ENCODE measurements around the gene ADCK2. TPM values are rescaled to one million over a fixed set of nuclear protein-coding genes. Genes with fewer than 3 reads are reported as not detected.
"Not testable (repeated sequence)": the region's sequence is repeated elsewhere in the genome, so short reads cannot be mapped to it uniquely, and the experiment has no call there.

ADCK2 gene
- 3.0 TPM for polyA plus RNA-seq (2013, experiment 1 of 2)
- polyA plus RNA-seq (2013, experiment 2 of 2), result 4.1 TPM

DNA sequence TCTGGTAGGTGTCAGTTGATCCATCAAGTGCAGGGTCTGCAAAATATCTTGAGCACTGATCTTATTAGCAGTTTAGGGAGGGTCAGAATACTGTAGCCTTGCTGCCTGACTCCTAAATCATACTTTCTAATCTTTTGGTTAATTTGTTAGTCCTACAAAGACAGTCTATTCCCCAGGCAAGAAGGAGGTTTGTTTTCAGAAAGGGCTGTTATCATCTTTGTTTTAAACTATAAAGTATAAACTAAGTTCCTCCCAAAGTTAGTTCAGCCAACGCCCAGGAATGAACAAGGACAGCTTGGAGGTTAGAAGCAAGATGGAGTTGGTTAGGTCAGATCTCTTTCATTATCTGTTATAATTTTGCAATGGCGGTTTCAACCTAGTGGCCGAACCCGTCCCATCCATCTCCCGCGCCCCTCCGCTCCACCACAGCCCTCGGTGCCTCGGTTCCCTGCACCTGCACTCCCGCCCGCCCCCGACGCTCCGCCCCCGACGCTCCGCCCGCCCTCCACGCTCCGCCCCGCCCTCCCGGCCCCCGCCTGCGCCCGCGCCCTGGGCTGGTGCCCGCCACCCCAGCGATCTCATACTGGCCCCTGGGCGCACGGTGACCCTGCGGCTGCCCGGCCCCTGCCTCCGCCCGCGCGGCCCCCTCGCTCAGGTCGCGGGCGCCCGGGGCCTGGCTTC, at the start of gene ADCK2:
ADCK2 (plus strand) TSS at position 564 of the 681 bp plus-strand sequence. CDS start 386 bp downstream, outside the sequence.
- H3K4me3 ChIP-seq (ENCODE audit: low read length), result peak within 1 kb of the TSS; percentile 69
- H3K27ac ChIP-seq (ENCODE audit: low read depth, low read length), result no peak within 1 kb of the TSS
- H3K4me1 ChIP-seq (ENCODE audit: insufficient read depth, low read length), result no peaks in the 10 kb centered on the region
- H3K27me3 ChIP-seq (ENCODE audit: insufficient read depth, low read length), result peaks cover 18% of the 10 kb centered on the region
- 1% methylated on average over 36 of the region's 41 CpGs for WGBS
- peak within 1 kb of the TSS; percentile 56 for H3K9ac ChIP-seq (ENCODE audit: low read depth, low read length)
- no peaks in the 10 kb centered on the region for H3K36me3 ChIP-seq (ENCODE audit: insufficient read depth, low read length)
- H3K9me3 ChIP-seq (ENCODE audit: insufficient read depth, low read depth, low read length), result no peaks in the 10 kb centered on the region

GRCh38 chr7:140623980-140624379, 48.8 kb upstream of the ADCK2 start:
- H3K27ac ChIP-seq (ENCODE audit: low read depth, low read length), result no peak overlapping the region
- H3K27me3 ChIP-seq (ENCODE audit: insufficient read depth, low read length), result no peaks in the 10 kb centered on the region
- H3K36me3 ChIP-seq (ENCODE audit: insufficient read depth, low read length), result no peaks in the 10 kb centered on the region
- no peak overlapping the region for H3K9ac ChIP-seq (ENCODE audit: low read depth, low read length)
- H3K4me1 ChIP-seq (ENCODE audit: insufficient read depth, low read length), result peaks cover 15% of the 10 kb centered on the region
- H3K9me3 ChIP-seq (ENCODE audit: insufficient read depth, low read depth, low read length), result no peaks in the 10 kb centered on the region
- WGBS, result 88% methylated on average over 6 of the region's 6 CpGs
- no peak overlapping the region for H3K4me3 ChIP-seq (ENCODE audit: low read length)

DNA sequence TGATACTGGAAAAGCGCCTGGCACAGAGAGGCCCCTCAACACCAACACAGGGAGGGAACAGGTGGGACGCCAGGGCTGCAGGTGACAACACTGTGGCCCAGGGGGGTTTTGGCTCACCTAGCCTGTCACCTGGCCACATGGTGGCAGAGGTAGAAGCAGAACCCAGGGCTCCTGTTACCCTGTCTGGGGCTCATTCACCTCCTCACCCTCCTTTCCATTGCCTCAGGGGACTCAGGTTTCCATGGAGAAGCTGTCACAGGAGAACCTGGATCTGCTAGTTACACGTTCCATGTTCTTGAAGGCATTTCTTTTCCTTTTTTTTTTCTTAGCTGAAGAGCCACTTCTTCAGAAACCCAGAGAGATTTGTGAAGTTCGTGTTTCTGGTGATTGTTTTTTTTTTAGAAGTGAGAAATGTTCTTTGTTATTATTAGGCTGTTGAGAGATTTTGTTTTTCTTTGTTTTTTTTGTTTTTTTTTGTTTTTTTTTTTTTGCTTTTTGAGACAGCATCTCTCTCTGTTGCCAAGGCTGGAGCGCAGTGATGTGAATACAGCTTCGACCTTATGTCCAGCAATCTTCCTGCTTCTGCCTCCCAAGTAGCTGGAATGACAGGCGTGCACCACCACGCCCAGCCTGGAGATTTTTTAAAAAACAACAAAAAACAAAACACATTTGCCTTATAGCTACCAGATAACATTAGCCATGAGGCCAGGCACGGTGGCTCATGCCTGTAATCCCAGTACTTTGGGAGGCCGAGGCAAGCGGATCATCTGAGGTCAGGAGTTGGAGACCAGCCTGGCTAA, 48.2 kb upstream of the ADCK2 start:
- H3K4me1 ChIP-seq (ENCODE audit: insufficient read depth, low read length), result peaks cover 15% of the 10 kb centered on the region

DNA sequence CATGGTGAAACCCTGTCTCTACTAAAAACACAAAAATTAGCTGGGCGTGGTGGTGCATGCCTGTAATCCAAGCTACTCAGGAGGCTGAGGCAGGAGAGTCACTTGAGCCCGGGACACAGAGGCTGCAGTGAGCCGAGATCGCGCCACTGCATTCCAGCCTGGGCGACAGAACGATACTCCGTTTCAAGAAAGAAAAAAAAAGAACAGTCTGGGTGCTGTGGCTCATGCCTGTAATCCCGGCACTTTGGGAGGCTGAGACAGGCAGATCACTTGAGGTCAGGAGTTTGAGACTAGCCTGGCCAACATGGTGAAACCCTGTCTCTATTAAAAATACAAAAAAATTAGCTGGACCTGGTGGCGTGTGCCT, 47.6 kb upstream of the ADCK2 start:
- peaks cover 15% of the 10 kb centered on the region for H3K4me1 ChIP-seq (ENCODE audit: insufficient read depth, low read length)
- not testable (repeated sequence) for H3K4me3 ChIP-seq (ENCODE audit: low read length); H3K9me3 ChIP-seq (ENCODE audit: insufficient read depth, low read depth, low read length); H3K27me3 ChIP-seq (ENCODE audit: insufficient read depth, low read length); H3K9ac ChIP-seq (ENCODE audit: low read depth, low read length); H3K36me3 ChIP-seq (ENCODE audit: insufficient read depth, low read length); H3K27ac ChIP-seq (ENCODE audit: low read depth, low read length)
- WGBS, result 92% methylated on average over 10 of the region's 10 CpGs

More for the DNA sequence above, 48.2 kb upstream of the ADCK2 start:
- Histone ChIP-seq H3K9me3 (ENCODE audit: insufficient read depth, low read depth, low read length) (no peaks in the 10 kb centered on the region), H3K4me3 (ENCODE audit: low read length) (no peak overlapping the region), H3K27ac (ENCODE audit: low read depth, low read length) (no peak overlapping the region), H3K9ac (ENCODE audit: low read depth, low read length) (no peak overlapping the region), H3K27me3 (ENCODE audit: insufficient read depth, low read length) (no peaks in the 10 kb centered on the region), H3K36me3 (ENCODE audit: insufficient read depth, low read length) (no peaks in the 10 kb centered on the region)
- WGBS, result 92% methylated on average over 11 of the region's 11 CpGs

DNA sequence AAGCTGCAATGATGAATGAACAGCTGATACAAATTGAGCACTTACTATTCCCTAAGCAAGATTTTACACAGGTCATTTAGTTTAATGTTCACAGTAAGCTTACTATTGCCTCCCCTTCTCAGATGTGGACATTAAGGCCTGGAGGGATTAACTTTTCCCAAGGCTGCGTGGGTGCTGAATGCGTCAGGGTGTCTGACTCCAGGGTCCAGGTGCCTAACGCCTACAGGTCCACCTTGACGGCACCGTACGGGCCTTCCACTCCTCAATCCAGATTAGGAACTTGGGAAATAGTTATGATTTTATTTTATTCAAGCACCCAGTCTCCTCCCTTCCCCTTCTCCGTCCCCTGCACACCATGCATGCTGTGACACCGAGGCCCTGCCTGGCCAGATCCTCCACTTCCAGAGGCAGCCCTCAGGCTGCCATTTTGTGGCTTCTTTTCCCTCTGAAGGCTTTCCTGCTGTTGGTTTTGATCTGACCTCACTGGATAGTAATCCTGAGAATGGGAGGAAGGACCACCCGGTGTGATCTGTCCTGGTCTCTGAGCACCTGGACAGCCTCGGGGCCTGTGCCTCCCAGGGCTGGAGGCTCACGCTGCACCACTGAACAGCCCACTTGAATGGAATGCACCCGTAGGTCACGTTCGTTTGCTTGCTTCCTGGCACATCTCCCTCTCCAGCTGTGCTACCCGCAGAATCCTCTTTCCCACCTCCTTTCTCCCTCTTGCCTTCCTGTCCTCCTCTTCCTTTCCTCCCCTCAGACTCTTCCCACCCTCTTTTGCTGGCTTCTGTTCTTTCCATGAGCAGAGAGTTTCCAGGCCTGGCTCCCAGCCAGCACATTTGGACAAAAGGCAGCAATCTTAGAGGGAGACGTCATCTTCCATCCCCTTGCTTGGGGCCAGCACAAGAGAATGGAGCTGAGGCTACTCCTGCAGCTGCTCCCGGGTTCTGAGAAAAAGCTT, 46.6 kb upstream of the ADCK2 start:
- Histone ChIP-seq H3K9me3 (ENCODE audit: insufficient read depth, low read depth, low read length) (no peaks in the 10 kb centered on the region), H3K27ac (ENCODE audit: low read depth, low read length) (peak overlapping the region; percentile 72), H3K27me3 (ENCODE audit: insufficient read depth, low read length) (no peaks in the 10 kb centered on the region), H3K9ac (ENCODE audit: low read depth, low read length) (peak overlapping the region; percentile 54), H3K4me3 (ENCODE audit: low read length) (no peak overlapping the region), H3K4me1 (ENCODE audit: insufficient read depth, low read length) (peaks cover 15% of the 10 kb centered on the region), H3K36me3 (ENCODE audit: insufficient read depth, low read length) (no peaks in the 10 kb centered on the region)
- WGBS, result 59% methylated on average over 17 of the region's 17 CpGs

DNA sequence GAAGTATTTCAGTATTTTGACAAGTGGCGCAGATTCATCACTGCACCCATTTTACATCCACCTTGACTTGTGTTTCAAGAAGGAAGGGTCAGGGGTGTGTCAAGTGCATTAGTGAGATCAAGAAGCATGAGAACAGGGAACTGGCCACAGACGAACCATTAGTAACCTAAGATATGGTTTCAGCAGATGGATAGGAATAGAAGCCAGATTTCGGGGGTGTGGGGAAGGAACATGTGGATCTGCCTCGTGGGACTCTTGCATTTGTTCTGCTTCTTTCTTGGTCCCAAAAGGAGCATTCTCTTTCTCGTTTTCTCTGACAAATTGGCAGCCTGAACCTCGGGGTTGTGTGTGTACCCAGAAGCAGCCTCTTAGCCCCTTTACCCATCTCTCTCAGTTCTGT, 41.7 kb upstream of the ADCK2 start:
- 93% methylated on average over 6 of the region's 6 CpGs for WGBS
- no peaks in the 10 kb centered on the region for H3K36me3 ChIP-seq (ENCODE audit: insufficient read depth, low read length)
- no peak overlapping the region for H3K27ac ChIP-seq (ENCODE audit: low read depth, low read length)
- no peak overlapping the region for H3K4me3 ChIP-seq (ENCODE audit: low read length)
- no peaks in the 10 kb centered on the region for H3K9me3 ChIP-seq (ENCODE audit: insufficient read depth, low read depth, low read length)
- peaks cover 19% of the 10 kb centered on the region for H3K4me1 ChIP-seq (ENCODE audit: insufficient read depth, low read length)
- no peak overlapping the region for H3K9ac ChIP-seq (ENCODE audit: low read depth, low read length)
- no peaks in the 10 kb centered on the region for H3K27me3 ChIP-seq (ENCODE audit: insufficient read depth, low read length)

GRCh38 chr7:140631602-140632001, 41.1 kb upstream of the ADCK2 start:
- 95% methylated on average over 7 of the region's 7 CpGs for WGBS

DNA sequence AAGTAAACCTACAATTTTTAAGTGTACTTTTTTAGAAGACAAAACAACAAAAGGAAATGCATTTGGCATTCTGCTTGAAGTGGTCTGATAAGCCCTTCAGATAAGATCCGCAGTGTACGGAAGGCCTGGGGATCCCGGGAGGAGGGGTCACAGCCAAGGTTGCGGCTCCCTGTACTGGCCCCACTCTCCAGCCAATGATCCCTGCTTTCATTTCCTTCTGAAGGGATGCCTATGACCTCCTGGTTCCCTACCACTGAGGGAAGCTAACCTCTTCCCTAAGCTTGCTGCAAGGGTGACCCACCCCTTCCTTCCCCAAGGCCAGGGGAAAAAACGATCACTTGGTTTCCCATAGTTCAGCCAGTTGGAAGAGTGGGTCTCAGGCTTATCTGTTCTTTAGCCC, 37.4 kb upstream of the ADCK2 start:
- H3K27me3 ChIP-seq (ENCODE audit: insufficient read depth, low read length), result peaks cover 10% of the 10 kb centered on the region
- H3K9ac ChIP-seq (ENCODE audit: low read depth, low read length), result no peak overlapping the region
- H3K9me3 ChIP-seq (ENCODE audit: insufficient read depth, low read depth, low read length), result no peaks in the 10 kb centered on the region
- H3K4me1 ChIP-seq (ENCODE audit: insufficient read depth, low read length), result peaks cover 23% of the 10 kb centered on the region
- H3K36me3 ChIP-seq (ENCODE audit: insufficient read depth, low read length), result no peaks in the 10 kb centered on the region
- WGBS, result 41% methylated on average over 5 of the region's 5 CpGs
- no peak overlapping the region for H3K4me3 ChIP-seq (ENCODE audit: low read length)
- peak overlapping the region; percentile 68; the same call in 1 of the 2 replicates for H3K27ac ChIP-seq (ENCODE audit: low read depth, low read length)

More at GRCh38 chr7:140631602-140632001, 41.1 kb upstream of the ADCK2 start:
- Histone ChIP-seq H3K9me3 (ENCODE audit: insufficient read depth, low read depth, low read length) (no peaks in the 10 kb centered on the region), H3K9ac (ENCODE audit: low read depth, low read length) (no peak overlapping the region), H3K27ac (ENCODE audit: low read depth, low read length) (no peak overlapping the region), H3K4me3 (ENCODE audit: low read length) (no peak overlapping the region), H3K4me1 (ENCODE audit: insufficient read depth, low read length) (peaks cover 18% of the 10 kb centered on the region), H3K27me3 (ENCODE audit: insufficient read depth, low read length) (no peaks in the 10 kb centered on the region), H3K36me3 (ENCODE audit: insufficient read depth, low read length) (no peaks in the 10 kb centered on the region)

- peaks cover 23% of the 10 kb centered on the region for H3K4me1 ChIP-seq (ENCODE audit: insufficient read depth, low read length)
- H3K9me3 ChIP-seq (ENCODE audit: insufficient read depth, low read depth, low read length), result no peaks in the 10 kb centered on the region
- peak overlapping the region; percentile 68 for H3K27ac ChIP-seq (ENCODE audit: low read depth, low read length)
- no peaks in the 10 kb centered on the region for H3K36me3 ChIP-seq (ENCODE audit: insufficient read depth, low read length)
- WGBS, result 33% methylated on average over 5 of the region's 5 CpGs
- H3K27me3 ChIP-seq (ENCODE audit: insufficient read depth, low read length), result peaks cover 11% of the 10 kb centered on the region
- H3K4me3 ChIP-seq (ENCODE audit: low read length), result no peak overlapping the region
- no peak overlapping the region for H3K9ac ChIP-seq (ENCODE audit: low read depth, low read length)
These were observed 36.9 kb upstream of the ADCK2 start for GRCh38 chr7:140635816-140636215.

DNA sequence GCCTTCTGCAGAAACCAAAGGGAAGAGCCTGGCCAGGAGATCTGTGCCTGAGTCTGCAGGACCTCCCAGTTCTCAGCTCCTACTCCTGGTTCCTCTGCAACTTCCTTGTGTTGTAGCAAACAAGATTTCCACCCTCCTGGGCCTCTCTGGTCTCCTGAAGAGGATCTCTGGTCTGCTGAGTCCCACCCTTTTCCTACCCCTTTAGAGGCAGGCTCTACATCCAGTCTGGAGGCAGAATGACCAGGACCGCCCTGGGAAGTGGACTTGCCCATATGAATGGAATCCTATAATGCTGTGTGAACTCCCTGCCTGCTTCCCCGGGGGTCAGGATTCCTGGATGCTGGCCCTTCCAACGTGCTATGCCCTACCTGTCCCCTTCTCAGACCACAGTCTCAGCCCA, 35.3 kb upstream of the ADCK2 start:
- 60% methylated on average over 3 of the region's 3 CpGs for WGBS
- H3K4me3 ChIP-seq (ENCODE audit: low read length), result no peak overlapping the region
- no peaks in the 10 kb centered on the region for H3K9me3 ChIP-seq (ENCODE audit: insufficient read depth, low read depth, low read length)
- H3K4me1 ChIP-seq (ENCODE audit: insufficient read depth, low read length), result peaks cover 33% of the 10 kb centered on the region
- H3K36me3 ChIP-seq (ENCODE audit: insufficient read depth, low read length), result no peaks in the 10 kb centered on the region
- H3K9ac ChIP-seq (ENCODE audit: low read depth, low read length), result no peak overlapping the region
- no peak overlapping the region for H3K27ac ChIP-seq (ENCODE audit: low read depth, low read length)
- H3K27me3 ChIP-seq (ENCODE audit: insufficient read depth, low read length), result peaks cover 27% of the 10 kb centered on the region

Measured in HUES64 (cell line).